ENCODE measurements around the gene PTPRD. TPM values are rescaled to one million over a fixed set of nuclear protein-coding genes. Genes with fewer than 3 reads are reported as not detected.

The PTPRD gene
- total RNA-seq, 3 donors from 2014 or later, result 2.9 to 5.4 (median 3.6) TPM

GRCh38 chr9:10411272-10411671 is 201.5 kb downstream of the PTPRD start:
- H3K9me3 ChIP-seq, result no peaks in the 10 kb centered on the region
- H3K4me1 ChIP-seq, result no peaks in the 10 kb centered on the region
- H3K4me3 ChIP-seq, result no peak overlapping the region
- no peak overlapping the region for H3K27ac ChIP-seq
- no peaks in the 10 kb centered on the region for H3K27me3 ChIP-seq
- intact Hi-C loops (cut with DNase I; ENCODE audit: low total_unique reads), result no loop called here
- TF ChIP-seq POLR2AphosphoS5 (IDR thresholded peaks at IDR 0.05) (no peak), POLR2A (IDR thresholded peaks at IDR 0.05) (no peak)
- TF ChIP-seq, protein P1, sequence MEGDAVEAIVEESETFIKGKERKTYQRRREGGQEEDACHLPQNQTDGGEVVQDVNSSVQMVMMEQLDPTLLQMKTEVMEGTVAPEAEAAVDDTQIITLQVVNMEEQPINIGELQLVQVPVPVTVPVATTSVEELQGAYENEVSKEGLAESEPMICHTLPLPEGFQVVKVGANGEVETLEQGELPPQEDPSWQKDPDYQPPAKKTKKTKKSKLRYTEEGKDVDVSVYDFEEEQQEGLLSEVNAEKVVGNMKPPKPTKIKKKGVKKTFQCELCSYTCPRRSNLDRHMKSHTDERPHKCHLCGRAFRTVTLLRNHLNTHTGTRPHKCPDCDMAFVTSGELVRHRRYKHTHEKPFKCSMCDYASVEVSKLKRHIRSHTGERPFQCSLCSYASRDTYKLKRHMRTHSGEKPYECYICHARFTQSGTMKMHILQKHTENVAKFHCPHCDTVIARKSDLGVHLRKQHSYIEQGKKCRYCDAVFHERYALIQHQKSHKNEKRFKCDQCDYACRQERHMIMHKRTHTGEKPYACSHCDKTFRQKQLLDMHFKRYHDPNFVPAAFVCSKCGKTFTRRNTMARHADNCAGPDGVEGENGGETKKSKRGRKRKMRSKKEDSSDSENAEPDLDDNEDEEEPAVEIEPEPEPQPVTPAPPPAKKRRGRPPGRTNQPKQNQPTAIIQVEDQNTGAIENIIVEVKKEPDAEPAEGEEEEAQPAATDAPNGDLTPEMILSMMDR (IDR thresholded peaks at IDR 0.05), result no peak
- no peaks in the 10 kb centered on the region for H3K36me3 ChIP-seq
- DNase-seq (ENCODE audit: low spot score in 2 of 2), result no peak

DNA sequence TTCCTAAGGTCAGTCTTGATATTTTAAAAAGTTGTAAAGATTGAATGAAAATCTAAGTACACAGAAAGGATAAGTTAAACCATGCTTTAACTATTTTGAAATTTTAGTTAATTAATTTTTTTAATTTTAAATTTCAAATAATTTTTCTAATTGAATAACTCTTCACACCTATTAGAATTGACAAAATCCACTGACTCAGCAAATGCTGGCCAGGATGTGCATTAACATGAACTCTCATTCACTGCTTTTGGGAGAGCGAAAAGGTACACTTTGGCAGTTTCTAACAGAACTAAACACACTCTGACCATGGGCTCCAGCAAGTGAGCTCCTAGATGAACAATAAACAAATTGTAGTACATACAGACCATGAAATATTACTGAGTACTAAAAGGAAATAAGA is 209.5 kb downstream of the PTPRD start:
- Histone ChIP-seq H3K4me1 (no peaks in the 10 kb centered on the region), H3K27me3 (no peaks in the 10 kb centered on the region), H3K4me3 (no peak overlapping the region), H3K36me3 (no peaks in the 10 kb centered on the region), H3K9me3 (no peaks in the 10 kb centered on the region), H3K27ac (no peak overlapping the region)
- no peak for DNase-seq (ENCODE audit: low spot score in 2 of 2)
- TF ChIP-seq, protein P1 (IDR thresholded peaks at IDR 0.05), result no peak
- TF ChIP-seq POLR2A (IDR thresholded peaks at IDR 0.05) (no peak), POLR2AphosphoS5 (IDR thresholded peaks at IDR 0.05) (no peak)
- intact Hi-C loops (cut with DNase I; ENCODE audit: low total_unique reads), result no loop called here

GRCh38 chr9:10396615-10397014 is 216.2 kb downstream of the PTPRD start:
- Histone ChIP-seq H3K4me3 (no peak overlapping the region), H3K27me3 (no peaks in the 10 kb centered on the region), H3K27ac (no peak overlapping the region), H3K36me3 (no peaks in the 10 kb centered on the region), H3K9me3 (no peaks in the 10 kb centered on the region), H3K4me1 (no peaks in the 10 kb centered on the region)
- intact Hi-C loops (cut with DNase I; ENCODE audit: low total_unique reads), result no loop called here
- no peak for TF ChIP-seq POLR2A (IDR thresholded peaks at IDR 0.05)
- TF ChIP-seq, protein P1 (IDR thresholded peaks at IDR 0.05), result no peak
- TF ChIP-seq POLR2AphosphoS5 (IDR thresholded peaks at IDR 0.05), result no peak
- no peak for DNase-seq (ENCODE audit: low spot score in 2 of 2)

DNA sequence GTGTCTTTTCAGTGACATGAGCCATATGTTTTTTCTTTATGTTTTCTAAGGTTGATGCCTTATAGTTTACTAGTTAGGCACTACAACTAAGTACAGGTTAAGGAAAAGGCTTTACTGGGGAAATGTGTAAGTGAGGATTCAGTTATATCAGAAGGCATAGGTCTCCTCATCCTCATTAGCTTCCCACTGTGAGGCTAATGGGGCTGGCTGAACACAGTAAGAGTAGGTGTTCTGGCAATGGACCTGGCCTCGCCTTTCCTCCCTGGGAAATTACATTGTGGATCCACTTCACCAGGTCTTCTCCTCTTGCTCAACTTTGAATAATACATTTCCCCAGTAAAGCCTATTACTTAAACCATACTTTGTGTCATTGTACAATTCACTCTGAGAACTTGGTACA is 225.5 kb downstream of the PTPRD start:
- intact Hi-C loops (cut with DNase I; ENCODE audit: low total_unique reads), result no loop called here
- Histone ChIP-seq H3K36me3 (no peaks in the 10 kb centered on the region), H3K27ac (no peak overlapping the region), H3K4me1 (no peaks in the 10 kb centered on the region), H3K9me3 (no peaks in the 10 kb centered on the region), H3K27me3 (no peaks in the 10 kb centered on the region), H3K4me3 (no peak overlapping the region)
- TF ChIP-seq POLR2A (IDR thresholded peaks at IDR 0.05), result no peak
- TF ChIP-seq, protein P1 (IDR thresholded peaks at IDR 0.05), result no peak
- DNase-seq (ENCODE audit: low spot score in 2 of 2), result no peak

DNA sequence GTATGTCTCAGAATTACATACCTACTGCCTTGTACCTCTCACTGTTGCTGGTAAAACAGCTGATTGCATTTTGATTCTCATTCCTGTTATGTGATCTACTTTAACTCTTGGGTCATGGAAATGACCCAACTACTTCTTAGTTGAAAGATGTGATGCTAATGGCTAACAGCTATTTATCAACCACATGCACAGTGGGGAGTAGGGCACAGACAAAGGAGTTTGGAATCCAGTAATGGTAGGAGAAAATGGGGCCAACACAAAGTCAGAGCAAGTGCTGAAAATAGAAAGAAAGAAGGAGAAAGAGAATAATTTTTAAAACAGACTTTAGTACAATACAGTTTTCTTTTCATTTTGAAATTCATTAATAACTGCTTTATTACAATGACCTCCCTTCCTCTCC is 241.0 kb downstream of the PTPRD start:
- TF ChIP-seq POLR2A (IDR thresholded peaks at IDR 0.05) (no peak), POLR2AphosphoS5 (IDR thresholded peaks at IDR 0.05) (no peak)
- TF ChIP-seq, protein P1 (IDR thresholded peaks at IDR 0.05), result no peak
- Histone ChIP-seq H3K4me1 (no peaks in the 10 kb centered on the region), H3K36me3 (no peaks in the 10 kb centered on the region), H3K27ac (no peak overlapping the region), H3K4me3 (no peak overlapping the region), H3K27me3 (no peaks in the 10 kb centered on the region), H3K9me3 (no peaks in the 10 kb centered on the region)
- DNase-seq (ENCODE audit: low spot score in 2 of 2), result no peak
- intact Hi-C loops (cut with DNase I; ENCODE audit: low total_unique reads), result no loop called here
